Suppressor macrophage treated with lipopolysaccharide for 1 hour (primary cell): Measurements from ENCODE around the gene YIF1A.

ENCODE experiments used
- DNase-seq, 3 donors: peaks; one replicate each; pipeline ENCODE4 v3.0.0-alpha.2; 2020 to 2022

Gene YIF1A

GRCh38 chr11:66239998-66240780 lies 48.8 kb downstream of the YIF1A start:
- no peak for DNase-seq

- no peak for DNase-seq
Measured at GRCh38 chr11:66239511-66239910, 49.4 kb downstream of the YIF1A start.

GRCh38 chr11:66238786-66239413 lies 50.0 kb downstream of the YIF1A start:
- no peak for DNase-seq

GRCh38 chr11:66237867-66238266 lies 51.1 kb downstream of the YIF1A start:
- DNase-seq: no peak

- no peak for DNase-seq
Measured at GRCh38 chr11:66235141-66235540, 53.8 kb downstream of the YIF1A start.
